ENCODE results near the gene FN3KRP. TPM values are rescaled to one million over a fixed set of nuclear protein-coding genes. Genes with fewer than 3 reads are reported as not detected.

Gene FN3KRP
- total and polyA plus RNA-seq, 4 donors: 10.1 to 15.5 (median 11.0) TPM

DNA sequence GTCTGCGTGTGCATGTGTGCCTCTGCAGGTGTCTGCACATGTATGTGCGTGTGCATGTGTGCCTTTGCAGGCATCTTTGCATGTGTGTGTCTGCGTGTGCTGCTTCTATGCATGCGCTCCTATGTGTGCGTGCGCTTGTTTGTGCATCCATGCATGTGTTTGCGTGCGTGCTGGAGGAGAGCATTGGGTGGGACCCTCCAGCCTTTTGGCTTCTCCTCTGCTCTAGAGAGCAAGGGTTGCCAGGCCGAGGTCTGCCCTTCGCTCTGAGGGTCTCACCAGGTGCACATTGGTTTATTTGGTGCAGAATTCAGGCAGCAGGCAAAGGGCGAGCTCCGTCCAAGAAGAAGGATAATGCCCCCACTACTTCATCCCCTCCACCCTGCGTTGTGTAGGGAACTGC, 17.0 kb upstream of the FN3KRP start:
- H3K27ac ChIP-seq (ENCODE audit: low read depth in 1 of 2, low read length in 2 of 2): no peak overlapping the region
- WGBS: 88% methylated on average over 13 of the region's 13 CpGs
- H3K4me3 ChIP-seq (ENCODE audit: low read depth in 1 of 3, low read length in 3 of 3): peak overlapping the region in 2 of 3 donors; percentile 75
- H3K27me3 ChIP-seq (ENCODE audit: control insufficient read depth in 4 of 4, insufficient read depth in 4 of 4, low read length in 3 of 4): no peaks in the 10 kb centered on the region
- DNase-seq (ENCODE audit: low spot score): no peak
- TF ChIP-seq TAF1 (conservative IDR thresholded peaks at IDR 0.05) (no peak), GABPA (IDR thresholded peaks at IDR 0.05 in 1 of 2, conservative IDR thresholded peaks at IDR 0.05 in 1 of 2) (no peak), HNF4A (conservative IDR thresholded peaks at IDR 0.05) (no peak)
- TF ChIP-seq, protein P1, sequence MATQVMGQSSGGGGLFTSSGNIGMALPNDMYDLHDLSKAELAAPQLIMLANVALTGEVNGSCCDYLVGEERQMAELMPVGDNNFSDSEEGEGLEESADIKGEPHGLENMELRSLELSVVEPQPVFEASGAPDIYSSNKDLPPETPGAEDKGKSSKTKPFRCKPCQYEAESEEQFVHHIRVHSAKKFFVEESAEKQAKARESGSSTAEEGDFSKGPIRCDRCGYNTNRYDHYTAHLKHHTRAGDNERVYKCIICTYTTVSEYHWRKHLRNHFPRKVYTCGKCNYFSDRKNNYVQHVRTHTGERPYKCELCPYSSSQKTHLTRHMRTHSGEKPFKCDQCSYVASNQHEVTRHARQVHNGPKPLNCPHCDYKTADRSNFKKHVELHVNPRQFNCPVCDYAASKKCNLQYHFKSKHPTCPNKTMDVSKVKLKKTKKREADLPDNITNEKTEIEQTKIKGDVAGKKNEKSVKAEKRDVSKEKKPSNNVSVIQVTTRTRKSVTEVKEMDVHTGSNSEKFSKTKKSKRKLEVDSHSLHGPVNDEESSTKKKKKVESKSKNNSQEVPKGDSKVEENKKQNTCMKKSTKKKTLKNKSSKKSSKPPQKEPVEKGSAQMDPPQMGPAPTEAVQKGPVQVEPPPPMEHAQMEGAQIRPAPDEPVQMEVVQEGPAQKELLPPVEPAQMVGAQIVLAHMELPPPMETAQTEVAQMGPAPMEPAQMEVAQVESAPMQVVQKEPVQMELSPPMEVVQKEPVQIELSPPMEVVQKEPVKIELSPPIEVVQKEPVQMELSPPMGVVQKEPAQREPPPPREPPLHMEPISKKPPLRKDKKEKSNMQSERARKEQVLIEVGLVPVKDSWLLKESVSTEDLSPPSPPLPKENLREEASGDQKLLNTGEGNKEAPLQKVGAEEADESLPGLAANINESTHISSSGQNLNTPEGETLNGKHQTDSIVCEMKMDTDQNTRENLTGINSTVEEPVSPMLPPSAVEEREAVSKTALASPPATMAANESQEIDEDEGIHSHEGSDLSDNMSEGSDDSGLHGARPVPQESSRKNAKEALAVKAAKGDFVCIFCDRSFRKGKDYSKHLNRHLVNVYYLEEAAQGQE (IDR thresholded peaks at IDR 0.05): no peak
- H3K36me3 ChIP-seq (ENCODE audit: control insufficient read depth in 4 of 4, insufficient read depth in 3 of 4, low read depth in 1 of 4, low read length in 3 of 4): no peaks in the 10 kb centered on the region
- H3K4me1 ChIP-seq (ENCODE audit: control insufficient read depth in 4 of 4, insufficient read depth in 4 of 4, low read length in 3 of 4): peaks cover 12 to 30% (median 20%) of the 10 kb centered on the region in 4 donors
- H3K9me3 ChIP-seq (ENCODE audit: control insufficient read depth in 4 of 4, low read length in 3 of 4): peaks cover 0 to 2% (median under 1%) of the 10 kb centered on the region in 4 donors
- H3K9ac ChIP-seq (ENCODE audit: low read depth in 1 of 2, low read length in 2 of 2): no peak overlapping the region

DNA sequence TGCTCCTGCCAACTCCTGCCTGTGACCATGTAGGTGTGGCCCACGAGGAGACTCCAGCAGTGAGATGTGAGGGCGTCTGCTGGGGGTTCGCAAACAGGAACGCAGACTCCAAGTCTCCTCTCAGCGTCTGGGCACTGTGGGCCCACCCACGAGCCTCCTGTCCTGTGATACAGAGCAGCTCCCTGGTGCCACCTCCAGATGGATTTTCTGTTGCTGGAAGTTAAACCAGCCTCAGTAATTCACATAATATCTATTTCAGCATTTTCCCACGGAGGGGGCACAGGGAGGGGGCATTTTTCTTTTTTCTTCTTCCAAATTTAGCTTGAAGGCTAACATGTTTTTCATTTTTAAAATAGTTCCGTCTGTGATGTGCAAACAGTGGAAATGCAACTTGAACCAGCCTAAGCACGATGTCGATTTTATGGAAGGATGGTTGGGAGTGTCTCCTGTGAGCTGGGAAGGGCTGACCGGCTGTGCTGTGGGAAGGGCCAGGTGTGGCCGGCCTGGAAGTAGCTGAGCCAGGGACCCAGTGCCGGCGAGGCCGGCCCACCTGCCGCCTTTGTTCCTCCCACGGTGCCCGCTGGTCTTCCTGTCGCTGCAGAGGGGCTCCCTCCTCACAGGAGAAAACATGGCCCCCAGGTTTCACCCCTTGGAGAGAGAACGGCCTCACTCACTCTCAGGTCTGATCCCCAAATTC, 14.1 kb upstream of the FN3KRP start:
- Histone ChIP-seq H3K4me1 (ENCODE audit: control insufficient read depth in 4 of 4, insufficient read depth in 4 of 4, low read length in 3 of 4) (peaks cover 10 to 28% (median 19%) of the 10 kb centered on the region in 4 donors), H3K27ac (ENCODE audit: low read depth in 1 of 2, low read length in 2 of 2) (no peak overlapping the region), H3K27me3 (ENCODE audit: control insufficient read depth in 4 of 4, insufficient read depth in 4 of 4, low read length in 3 of 4) (no peaks in the 10 kb centered on the region), H3K9ac (ENCODE audit: low read depth in 1 of 2, low read length in 2 of 2) (no peak overlapping the region), H3K36me3 (ENCODE audit: control insufficient read depth in 4 of 4, insufficient read depth in 3 of 4, low read depth in 1 of 4, low read length in 3 of 4) (no peaks in the 10 kb centered on the region), H3K4me3 (ENCODE audit: low read depth in 1 of 3, low read length in 3 of 3) (no peak overlapping the region), H3K9me3 (ENCODE audit: control insufficient read depth in 4 of 4, low read length in 3 of 4) (no peaks in the 10 kb centered on the region)
- TF ChIP-seq, protein P2, sequence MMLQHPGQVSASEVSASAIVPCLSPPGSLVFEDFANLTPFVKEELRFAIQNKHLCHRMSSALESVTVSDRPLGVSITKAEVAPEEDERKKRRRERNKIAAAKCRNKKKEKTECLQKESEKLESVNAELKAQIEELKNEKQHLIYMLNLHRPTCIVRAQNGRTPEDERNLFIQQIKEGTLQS (IDR thresholded peaks at IDR 0.05): no peak
- TF ChIP-seq TAF1 (conservative IDR thresholded peaks at IDR 0.05) (no peak), SP1 (IDR thresholded peaks at IDR 0.05) (no peak), GABPA (IDR thresholded peaks at IDR 0.05 in 1 of 2, conservative IDR thresholded peaks at IDR 0.05 in 1 of 2) (no peak)
- WGBS: 77% methylated on average over 20 of the region's 20 CpGs
- no peak for DNase-seq (ENCODE audit: low spot score)

DNA sequence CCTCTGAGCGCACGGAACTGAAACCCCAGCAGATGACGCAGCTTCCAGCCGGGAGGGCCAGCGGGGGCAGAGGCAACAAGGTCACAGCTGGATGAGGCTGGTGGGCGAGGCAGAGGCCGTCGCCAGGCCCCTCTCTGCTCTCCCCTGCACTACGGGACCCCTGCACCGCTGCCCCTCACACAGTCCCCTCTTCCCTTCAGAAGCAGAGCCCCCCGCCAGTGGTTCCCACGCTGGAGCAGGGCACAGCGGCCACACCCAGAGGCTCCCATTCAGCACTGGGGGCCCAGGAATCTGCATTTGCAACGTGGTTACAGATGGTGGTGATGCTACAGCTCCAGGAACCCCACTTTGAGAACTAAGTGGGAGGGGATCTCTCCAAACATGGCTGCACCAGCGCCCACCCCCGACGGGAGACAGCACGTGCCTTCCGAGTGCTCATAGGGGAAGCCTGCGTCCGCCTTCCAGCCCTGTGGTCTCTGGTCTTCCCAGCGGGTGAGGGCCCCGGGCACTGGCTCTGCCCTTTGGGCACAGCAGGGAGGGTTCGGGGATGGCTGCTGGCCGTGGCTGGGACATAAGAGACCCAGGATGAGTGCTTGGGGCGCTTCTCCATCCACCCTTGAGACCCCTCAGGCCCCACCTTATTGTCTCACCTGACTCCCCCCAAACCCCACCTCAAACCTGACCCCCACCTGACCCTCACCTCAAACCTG, 13.3 kb upstream of the FN3KRP start:
- Histone ChIP-seq H3K4me1 (ENCODE audit: control insufficient read depth in 4 of 4, insufficient read depth in 4 of 4, low read length in 3 of 4) (peaks cover 6 to 24% (median 16%) of the 10 kb centered on the region in 4 donors), H3K9me3 (ENCODE audit: control insufficient read depth in 4 of 4, low read length in 3 of 4) (no peaks in the 10 kb centered on the region), H3K27me3 (ENCODE audit: control insufficient read depth in 4 of 4, insufficient read depth in 4 of 4, low read length in 3 of 4) (no peaks in the 10 kb centered on the region), H3K36me3 (ENCODE audit: control insufficient read depth in 4 of 4, insufficient read depth in 3 of 4, low read depth in 1 of 4, low read length in 3 of 4) (no peaks in the 10 kb centered on the region), H3K9ac (ENCODE audit: low read depth in 1 of 2, low read length in 2 of 2) (no peak overlapping the region), H3K27ac (ENCODE audit: low read depth in 1 of 2, low read length in 2 of 2) (no peak overlapping the region), H3K4me3 (ENCODE audit: low read depth in 1 of 3, low read length in 3 of 3) (no peak overlapping the region)
- no peak for DNase-seq (ENCODE audit: low spot score)
- 83% methylated on average over 26 of the region's 26 CpGs for WGBS
- TF ChIP-seq YY1 (IDR thresholded peaks at IDR 0.05): no peak
- TF ChIP-seq, protein P3, sequence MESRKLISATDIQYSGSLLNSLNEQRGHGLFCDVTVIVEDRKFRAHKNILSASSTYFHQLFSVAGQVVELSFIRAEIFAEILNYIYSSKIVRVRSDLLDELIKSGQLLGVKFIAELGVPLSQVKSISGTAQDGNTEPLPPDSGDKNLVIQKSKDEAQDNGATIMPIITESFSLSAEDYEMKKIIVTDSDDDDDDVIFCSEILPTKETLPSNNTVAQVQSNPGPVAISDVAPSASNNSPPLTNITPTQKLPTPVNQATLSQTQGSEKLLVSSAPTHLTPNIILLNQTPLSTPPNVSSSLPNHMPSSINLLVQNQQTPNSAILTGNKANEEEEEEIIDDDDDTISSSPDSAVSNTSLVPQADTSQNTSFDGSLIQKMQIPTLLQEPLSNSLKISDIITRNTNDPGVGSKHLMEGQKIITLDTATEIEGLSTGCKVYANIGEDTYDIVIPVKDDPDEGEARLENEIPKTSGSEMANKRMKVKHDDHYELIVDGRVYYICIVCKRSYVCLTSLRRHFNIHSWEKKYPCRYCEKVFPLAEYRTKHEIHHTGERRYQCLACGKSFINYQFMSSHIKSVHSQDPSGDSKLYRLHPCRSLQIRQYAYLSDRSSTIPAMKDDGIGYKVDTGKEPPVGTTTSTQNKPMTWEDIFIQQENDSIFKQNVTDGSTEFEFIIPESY (IDR thresholded peaks at IDR 0.05): no peak

Measured in liver (tissue), 9 donors.